GM19025 (cell line): ENCODE results near the gene PGC.

Source experiments
- ATAC-seq: cut with Tn5 transposase; IDR thresholded peaks from one replicate; pipeline ENCODE4 v1.9.1; 2021; ENCODE audit warnings: mild to moderate bottlenecking, low read depth, moderate library complexity; ENCODE audit not compliant: unreplicated experiment

PGC gene

DNA sequence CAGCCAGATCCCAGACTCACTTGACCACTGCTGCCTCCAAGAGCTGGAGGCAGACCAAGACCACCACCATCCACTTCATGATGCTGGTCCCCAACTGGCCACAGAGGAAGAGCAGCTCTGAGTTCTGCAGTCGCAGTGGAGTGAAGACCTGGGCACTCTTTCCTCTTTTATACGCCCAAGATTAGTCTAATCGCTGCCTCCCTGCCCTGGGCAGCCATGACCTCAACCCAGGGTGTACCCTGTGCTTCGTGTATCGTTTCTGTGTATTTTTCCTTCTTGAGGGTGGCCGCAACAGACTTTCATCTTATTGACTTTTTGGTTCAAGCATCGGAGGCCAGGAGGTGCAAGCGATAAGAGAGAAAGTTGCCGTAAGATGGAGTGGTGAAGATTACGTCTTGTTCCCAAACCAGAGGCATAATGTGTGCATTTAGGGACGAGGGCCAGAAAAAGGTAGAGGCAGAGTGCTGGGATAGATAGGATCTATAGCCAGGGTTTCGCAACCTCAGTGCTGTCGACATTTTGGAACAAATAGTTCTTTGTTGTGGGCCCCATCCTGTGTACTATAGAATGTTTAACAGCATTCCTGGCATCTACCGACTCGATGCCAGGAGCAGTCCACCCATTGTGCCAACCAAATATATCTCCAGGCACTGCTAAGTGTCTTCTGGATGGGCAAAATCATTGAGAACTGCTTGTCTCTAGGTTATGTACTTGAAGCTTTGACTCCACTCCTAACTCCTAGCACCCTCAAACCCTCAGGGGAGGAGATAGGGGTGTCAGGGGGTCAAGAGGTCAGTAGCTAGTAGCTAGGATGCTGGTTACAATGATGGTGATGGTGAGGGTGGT is at the start of gene PGC:
TSS of gene PGC (minus strand) at position 142 of the 846 bp plus-strand sequence. CDS start at position 79, 63 bp downstream.
- no peak for ATAC-seq

DNA sequence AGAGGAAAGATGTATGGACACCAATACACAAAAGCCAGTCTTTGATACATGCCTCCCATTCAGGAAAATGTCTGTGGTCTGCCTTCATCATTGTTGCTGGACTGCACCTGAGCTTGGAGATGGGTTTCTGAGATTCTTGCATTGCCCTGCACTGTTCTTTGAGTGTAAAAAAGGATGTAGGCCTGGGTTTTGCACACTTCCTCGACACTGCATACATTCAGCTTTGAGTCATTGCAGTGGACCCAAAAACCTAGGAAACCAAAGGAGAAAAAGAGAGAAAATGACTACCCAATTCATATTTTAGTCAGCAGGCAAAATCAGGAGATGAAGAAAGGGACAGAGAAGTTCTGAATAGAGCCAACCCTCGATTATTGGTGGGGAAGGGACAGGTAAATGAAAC is 49.3 kb upstream of the PGC start:
- ATAC-seq = no peak

DNA sequence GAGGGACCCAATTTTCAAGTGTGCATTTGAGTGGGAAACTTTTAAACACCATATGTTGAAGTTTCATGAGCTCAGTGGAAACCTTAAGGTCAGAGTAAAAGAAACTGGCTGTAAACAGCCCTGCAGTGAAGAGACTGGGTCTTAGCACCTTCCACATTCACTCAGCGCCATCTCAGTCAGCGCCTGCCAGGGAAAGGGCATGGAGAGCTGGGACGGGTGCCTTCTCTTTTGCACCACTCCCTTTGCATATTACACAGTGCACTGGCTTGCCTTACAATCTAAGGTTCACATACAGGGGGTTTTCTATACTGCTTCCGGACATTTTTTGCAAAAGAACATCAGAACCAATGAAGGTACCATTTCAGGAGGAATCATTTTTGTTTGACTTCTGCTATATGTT is 44.8 kb upstream of the PGC start:
- no peak for ATAC-seq

DNA sequence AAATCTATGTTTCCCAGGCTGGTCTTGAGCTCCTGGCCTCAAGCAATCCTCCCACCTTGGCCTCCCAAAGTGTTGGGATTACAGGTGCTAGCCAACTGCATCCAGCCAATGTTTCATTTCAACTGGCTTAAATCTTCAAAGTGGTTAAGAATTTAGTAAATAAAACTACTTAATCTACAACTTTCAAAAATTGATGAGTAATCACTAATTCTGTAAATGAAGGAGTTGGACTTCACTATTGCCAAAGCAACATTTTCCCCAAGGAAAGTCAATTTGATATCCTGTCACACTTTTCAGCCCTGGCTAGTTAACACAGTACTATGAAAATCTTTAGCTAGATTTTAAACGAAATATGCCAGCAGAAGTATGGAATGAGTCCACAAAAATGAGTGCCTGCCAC is 44.1 kb upstream of the PGC start:
- ATAC-seq = no peak

DNA sequence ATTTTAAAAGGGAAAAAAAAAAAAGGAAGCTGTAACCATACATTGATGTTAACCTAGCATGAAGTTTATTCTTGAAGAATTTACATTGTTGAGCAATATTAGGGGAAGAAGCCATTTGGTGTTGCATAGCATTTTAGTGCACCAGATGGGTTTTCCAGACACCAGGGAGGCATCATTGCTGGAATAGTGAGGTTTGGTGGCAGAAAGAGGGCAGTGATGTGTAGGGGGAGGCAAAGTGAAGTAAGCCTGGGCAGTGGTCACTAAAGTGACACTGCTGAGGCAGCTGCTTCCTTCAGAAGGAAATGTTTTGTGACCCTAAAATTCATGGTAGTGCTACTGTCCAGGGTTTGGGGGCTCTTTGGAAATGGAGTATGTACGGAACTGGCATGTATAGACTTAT is 42.8 kb upstream of the PGC start:
- ATAC-seq = no peak

DNA sequence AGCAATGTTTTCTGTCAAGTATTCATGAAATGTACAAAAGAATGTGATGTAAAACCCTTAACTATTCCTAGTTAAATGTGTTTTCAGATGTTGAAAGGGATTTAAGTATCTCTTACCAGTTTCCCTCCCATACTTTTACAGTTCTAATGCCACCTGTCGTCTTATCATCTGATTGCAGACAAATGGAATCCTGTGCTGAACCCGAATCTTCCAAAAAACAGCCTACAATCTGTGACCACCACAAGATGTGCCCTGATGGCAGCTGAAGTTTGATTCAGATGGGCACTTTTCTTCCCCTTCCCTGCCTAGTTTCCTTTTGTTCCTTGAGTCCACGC is 42.2 kb upstream of the PGC start:
- ATAC-seq = no peak

DNA sequence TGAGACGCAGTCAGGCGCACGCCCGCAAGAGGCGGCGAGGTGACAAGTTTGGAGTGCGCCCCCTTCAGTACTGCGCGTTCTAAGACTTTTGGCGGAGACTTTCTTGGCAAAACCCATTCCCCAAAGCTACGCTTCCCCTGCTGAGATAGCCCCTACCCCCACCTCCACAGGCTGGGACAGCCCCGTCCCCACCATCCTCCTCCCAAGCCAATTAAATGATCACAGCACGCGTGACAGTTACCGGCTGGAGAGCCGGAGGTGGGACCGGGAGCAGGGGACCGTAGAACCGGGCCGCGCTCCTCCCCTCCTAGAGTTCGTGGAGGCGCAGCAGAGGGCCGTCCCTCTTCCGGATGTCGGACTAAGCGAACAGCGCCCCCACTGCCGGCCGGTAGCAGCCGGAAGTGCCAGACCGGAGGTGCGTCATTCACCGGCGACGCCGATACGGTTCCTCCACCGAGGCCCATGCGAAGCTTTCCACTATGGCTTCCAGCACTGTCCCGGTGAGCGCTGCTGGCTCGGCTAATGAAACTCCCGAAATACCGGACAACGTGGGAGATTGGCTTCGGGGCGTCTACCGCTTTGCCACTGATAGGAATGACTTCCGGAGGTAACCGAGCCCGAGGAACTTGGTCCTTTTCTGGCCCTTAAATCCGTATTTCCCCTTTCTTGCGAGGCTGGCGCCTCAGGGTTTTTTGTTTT is 40.2 kb upstream of the PGC start, which contains the start of gene TOMM6:
TSS of gene TOMM6 (plus strand) at position 476 of the 699 bp plus-strand sequence. CDS start at position 480, 4 bp downstream.
- peak; percentile 73 for ATAC-seq

DNA sequence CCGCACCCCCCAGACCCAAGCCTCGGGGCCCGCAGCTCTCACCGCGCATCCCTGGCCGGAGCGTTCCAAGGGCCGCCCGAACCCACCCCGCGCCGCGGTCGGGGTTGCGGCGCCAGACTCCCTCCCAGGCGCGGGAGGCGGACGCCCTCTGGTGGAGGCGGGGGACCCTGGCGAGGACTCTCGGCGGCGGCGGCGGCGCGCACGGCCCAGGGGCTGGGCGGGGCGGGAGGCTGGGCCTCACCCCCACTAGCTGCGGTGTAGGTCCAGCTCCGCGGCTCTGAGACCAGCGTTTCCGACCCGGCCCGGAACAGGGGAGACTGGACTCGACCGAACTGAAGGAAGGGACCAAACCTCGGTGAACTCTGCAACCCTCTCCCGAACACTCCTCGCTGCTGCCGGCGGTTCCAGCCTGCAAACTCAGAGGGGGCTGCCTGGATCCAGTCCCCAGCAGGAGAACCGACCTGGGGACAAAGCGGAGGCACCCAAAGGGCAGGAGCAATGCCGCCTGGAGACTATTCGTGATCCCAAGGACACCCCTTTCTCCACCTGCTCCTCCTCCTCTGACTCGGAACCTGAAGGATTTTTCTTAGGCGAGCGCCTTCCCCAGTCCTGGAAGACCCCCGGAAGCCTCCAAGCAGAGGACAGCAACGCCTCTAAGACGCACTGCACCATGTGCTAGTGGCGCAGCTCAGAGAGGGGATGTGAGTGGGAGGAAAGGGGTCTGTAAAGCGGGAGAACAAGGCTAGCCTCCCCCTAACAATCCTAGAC is 39.4 kb upstream of the PGC start:
- ATAC-seq = peak; percentile 71

DNA sequence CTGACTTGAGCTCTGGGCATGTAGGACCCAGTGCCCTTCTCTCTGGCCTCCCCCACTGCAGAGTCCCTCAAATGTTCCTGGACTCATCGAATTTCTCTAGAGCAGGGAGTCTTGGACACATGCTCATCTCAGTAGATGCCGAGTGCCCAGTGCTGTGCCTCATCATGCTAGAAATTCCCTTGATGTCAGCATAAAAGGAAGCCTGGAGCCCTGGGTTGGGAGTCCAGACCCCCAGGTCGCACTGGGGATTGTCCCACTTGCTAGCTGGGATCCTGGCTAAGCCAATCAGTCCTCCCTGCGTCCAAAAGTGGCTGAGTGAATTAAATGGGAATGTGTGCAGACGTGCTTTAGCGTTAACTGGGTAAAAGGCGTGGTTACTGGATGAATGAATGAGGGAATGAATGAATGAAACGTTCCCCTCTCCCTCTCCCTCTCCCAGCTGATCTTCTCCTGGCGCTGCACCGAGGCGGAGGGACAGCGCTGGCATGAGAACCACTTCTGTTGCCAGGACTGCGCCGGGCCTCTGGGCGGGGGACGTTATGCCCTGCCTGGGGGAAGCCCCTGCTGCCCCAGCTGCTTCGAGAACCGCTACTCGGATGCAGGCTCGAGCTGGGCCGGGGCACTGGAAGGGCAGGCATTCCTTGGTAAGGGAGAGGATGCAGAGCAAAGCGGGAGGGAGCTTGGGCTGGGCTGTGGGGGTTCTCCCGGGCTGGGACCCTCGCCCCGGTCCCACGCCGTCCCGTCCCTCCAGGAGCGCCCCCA is 38.7 kb upstream of the PGC start:
- peak; percentile 4 for ATAC-seq

DNA sequence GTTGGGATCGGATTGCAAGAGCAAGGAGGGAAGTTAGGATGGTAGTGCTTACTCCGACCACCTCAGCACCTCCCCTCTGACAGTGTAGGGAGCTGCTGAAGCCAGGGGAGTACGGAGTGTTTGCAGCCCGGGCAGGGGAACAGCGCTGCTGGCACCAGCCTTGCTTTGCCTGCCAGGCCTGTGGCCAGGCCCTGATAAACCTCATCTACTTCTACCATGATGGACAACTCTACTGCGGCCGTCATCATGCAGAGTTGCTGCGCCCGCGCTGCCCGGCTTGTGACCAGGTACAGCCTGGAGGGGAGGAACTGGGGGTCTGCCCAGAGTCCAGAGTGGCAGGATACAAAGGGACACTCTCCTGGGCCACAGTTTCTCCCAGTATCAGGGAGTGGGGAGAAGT is 38.1 kb upstream of the PGC start:
- no peak for ATAC-seq

DNA sequence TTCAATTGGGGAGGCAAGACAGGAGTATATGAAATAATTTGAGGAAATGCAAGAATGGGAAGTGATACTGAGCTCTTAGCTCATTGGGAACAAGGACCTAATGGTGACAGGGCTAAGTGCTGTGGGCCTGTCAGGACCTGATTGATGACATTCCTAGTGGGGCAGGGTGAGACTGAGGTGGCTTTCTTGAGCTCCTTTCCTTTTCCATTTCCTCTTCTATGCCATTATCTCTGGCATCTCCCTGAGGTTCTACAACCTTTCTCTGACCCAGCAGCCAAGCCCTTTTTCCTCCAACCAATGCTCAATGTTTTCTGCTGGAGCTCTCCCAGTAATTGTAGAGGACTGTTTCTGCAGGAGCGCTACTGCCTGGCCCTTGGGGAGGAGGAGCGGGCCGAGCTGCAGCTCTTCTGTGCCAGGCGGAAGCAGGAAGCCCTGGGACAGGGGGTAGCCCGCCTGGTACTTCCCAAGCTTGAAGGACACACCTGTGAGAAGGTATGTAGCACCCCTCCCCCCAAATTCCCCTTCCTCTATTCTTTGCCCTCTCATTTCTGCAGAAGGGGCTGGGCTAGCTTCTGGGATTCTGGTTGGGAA is 37.5 kb upstream of the PGC start:
- ATAC-seq = no peak

DNA sequence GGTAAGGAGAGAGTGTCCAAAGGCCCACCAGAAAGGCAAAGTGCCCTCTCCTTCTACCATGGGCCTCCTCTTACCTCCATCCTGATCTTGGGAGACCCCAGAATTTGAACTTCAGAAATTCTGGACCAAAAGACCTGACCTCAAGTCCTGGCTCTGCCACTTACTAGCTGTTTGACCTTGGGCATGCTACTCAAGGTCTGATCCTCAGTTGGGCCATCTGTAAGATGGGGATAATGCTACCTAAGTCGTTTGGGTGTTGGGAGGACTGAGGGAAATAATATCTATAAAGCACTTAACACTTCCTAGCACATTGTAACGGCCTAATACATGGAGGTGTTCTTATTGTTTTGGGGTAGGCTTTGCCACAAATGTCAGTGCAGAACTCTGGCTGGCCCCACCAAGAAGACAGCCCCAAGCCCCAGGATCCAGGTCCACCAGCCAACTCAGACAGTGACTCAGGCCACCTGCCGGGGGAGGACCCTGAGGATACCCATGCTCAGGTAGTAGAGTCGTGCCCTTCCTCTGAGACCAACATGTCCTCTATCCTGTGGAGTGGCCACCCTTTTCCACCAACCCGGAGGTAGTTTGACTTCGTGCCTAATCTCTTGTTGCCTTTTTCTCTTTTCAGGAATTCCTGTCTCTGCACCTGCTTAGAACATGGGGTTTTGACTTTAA is 36.0 kb upstream of the PGC start:
- ATAC-seq = no peak

DNA sequence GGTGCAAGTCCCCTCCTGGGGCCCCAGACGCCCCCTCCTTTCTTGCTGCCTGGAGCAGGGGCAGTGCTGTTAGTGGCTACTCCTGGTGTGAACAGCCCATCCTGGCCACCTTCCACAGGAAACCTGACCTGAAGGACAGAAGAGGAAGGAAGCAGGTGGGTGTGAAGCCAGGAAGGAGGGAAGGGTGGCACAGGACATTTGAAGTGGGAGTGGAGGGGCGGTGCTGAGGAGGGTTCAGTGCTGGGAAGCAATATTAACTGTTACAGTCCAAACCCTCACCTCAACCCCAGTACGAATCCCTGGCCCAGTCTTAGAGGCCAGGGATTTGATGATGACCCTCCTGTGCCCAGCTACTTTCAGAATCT is 34.2 kb upstream of the PGC start:
- no peak for ATAC-seq

DNA sequence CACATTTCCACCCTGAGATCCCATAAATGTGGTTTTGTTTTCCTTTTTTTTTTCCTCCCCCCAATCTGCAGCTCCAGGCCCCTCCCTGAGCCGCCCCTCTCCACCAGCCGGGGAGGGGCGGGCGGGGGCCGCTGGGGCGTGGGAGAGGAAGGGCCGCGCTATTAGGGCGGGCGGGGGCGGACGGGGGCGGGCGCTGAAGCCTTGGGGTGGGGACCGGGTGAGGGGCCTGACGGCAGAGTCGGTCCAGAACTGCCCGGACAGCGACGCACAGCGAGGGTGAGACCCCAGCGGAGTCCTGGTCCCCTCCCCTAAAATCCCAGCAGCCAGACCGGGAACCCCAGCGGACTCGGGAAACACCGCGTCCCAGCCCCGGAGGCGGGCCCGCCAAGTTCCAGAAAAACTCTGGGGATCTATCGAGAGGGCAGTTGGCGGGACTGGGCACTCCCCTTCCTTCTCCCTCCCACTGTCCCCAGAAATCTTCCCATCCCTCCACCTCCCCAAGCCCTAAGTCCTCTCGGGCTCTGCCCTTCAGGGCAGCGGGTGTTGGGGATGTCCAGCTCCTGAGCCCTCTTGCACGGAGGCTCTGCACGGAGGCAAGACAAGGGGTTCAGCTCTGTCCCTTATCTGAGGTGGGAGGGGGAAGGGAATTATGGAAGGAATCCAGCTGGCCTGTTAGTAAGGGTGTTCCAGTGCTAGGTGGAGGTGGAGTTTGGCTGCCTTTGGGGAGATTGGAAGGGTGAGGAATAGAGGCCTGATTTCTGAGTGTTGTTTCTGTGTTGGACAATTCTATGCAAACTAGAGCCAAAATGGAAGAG is 33.6 kb upstream of the PGC start, which contains the start of gene PRICKLE4:
TSS of gene PRICKLE4 (plus strand) at position 232 of the 815 bp plus-strand sequence. CDS start 2,692 bp downstream, outside the sequence.
- ATAC-seq = no peak

DNA sequence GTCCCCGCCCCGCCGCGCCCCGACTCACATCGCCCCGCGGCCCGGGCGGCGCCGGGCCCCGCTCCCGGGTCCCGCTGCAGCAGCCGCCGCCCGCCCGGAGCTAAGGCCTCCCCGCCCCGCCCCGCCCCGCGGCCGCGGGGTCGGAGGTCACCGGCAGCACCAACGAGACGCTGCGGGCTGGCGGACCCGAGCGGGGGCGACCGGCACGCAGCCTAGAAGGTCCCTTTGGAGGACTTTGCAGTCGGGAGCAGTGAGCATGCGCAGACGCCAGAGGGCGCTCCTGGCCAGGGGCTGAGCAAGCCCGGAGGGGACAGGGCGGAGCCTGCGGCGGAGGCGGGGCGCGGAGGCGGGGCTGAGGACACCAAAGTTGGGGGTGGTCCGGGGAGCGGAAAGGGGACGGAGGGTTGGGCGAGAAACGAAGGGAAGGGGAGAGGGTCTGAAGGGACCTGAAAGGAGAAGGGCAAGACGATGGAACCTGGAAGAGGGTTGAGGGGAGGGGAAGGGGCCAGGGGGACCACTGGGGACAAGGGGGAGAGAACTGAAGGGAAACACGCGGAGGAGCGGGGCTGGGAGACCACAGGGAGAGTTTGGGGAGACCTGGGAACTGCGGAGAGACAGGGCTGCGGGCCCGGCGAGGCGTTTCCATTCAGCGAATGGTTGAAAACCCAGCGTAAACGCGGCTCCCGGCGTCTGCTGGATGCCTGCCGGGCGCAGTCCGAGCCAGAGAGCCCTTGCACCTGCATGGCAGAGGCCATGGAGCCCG is 32.8 kb upstream of the PGC start, which contains the start of gene FRS3:
TSS of gene FRS3 (minus strand) at position 113 of the 763 bp plus-strand sequence. CDS start 2,913 bp downstream, outside the sequence.
- ATAC-seq = peak; percentile 94

DNA sequence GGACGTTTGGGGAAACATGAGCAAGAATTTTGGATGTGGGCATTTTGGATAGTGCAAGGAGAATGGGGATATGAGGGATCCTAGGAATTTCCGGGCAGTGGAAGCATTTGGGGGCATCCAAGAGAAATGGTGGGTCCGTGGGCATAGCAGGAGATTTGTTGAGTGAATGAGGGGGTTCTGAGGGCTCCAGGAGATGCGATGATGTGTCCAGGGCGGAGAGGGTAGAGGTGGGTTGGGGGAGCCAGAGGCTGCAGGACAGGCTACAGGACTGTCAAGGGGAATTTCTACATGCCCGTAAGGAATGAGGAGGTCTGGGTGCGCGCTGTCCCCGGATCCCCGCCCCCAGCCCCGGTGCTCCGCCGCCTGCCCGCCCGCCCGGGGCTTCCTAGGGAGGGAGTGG is 32.1 kb upstream of the PGC start:
- peak; percentile 29 for ATAC-seq

DNA sequence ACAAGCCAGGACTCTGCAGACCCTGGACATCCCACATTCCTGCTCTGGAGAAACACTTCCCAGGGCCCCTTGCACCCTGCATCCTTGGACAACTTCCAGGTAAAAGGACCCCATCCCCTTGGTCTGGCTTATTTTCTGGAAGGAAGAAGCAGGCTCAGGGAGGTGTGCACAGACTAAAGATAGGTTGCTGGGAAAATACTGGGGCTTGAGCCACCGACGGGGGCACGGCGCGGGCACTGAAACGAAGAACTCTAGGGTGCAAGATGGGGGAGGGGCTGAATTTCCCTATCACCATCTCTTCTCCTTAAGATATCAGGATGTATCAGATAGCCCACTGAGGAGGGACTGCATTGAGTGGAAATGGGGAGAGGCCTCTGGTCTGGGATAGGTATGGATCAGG is 31.7 kb upstream of the PGC start:
- no peak for ATAC-seq
